SJCRH30 (cell line): ENCODE measurements around the gene TRMT6. TPM values are rescaled to one million over a fixed set of nuclear protein-coding genes. Genes with fewer than 3 reads are reported as not detected.

Experiments
- DNase-seq, 2 experiments: peaks; one replicate each; pipeline ENCODE4 v3.0.0-alpha.2; 2015 to 2020
- H3K27ac ChIP-seq: fragments of 250-450 bp; sonication (Bioruptor Pico); 2 replicates; pipeline ENCODE4 v1.5.1; 2020; ENCODE audit warnings: mild to moderate bottlenecking, moderate library complexity
- H3K27me3 ChIP-seq: fragments of 250-450 bp; sonication (Bioruptor Pico); 2 replicates; pipeline ENCODE4 v1.5.1; 2020; ENCODE audit warnings: mild to moderate bottlenecking, moderate library complexity
- H3K36me3 ChIP-seq: fragments of 250-450 bp; sonication (Bioruptor Pico); 2 replicates; pipeline ENCODE4 v1.5.1; 2020; ENCODE audit warnings: mild to moderate bottlenecking, moderate library complexity
- H3K4me1 ChIP-seq: fragments of 250-450 bp; sonication (Bioruptor Pico); 2 replicates; pipeline ENCODE4 v1.5.1; 2020; ENCODE audit warnings: mild to moderate bottlenecking, moderate library complexity
- H3K4me3 ChIP-seq: fragments of 250-450 bp; sonication (Bioruptor Pico); 2 replicates; pipeline ENCODE4 v1.5.1; 2020; ENCODE audit warnings: mild to moderate bottlenecking, moderate library complexity
- H3K9me3 ChIP-seq: fragments of 250-450 bp; sonication (Bioruptor Pico); replicated peaks from 2 replicates; pipeline ENCODE4 v1.5.1; 2020; ENCODE audit warnings: mild to moderate bottlenecking, moderate library complexity
- total RNA-seq: library from RNA; depleted of rRNA; stranded (reverse); fragments of >200 nt; shearing (Covaris generic); gene quantifications from 2 replicates; pipeline ENCODE4 v1.2.3, GENCODE V29; 2014

TRMT6 gene
- total RNA-seq, 1 experiment from 2014 or later, result 47.1 TPM

- H3K4me1 ChIP-seq, result no peaks in the 10 kb centered on the region
- no peak overlapping the region for H3K27ac ChIP-seq
- H3K9me3 ChIP-seq, result no peaks in the 10 kb centered on the region
- no peaks in the 10 kb centered on the region for H3K27me3 ChIP-seq
- DNase-seq, result no peak
- H3K36me3 ChIP-seq, result peaks cover 80% of the 10 kb centered on the region
- no peak overlapping the region for H3K4me3 ChIP-seq
These were observed 22.8 kb upstream of the TRMT6 start for GRCh38 chr20:5973172-5973571.

- Histone ChIP-seq H3K27ac (no peak overlapping the region), H3K9me3 (no peaks in the 10 kb centered on the region), H3K36me3 (peaks cover 82% of the 10 kb centered on the region), H3K27me3 (no peaks in the 10 kb centered on the region), H3K4me1 (no peaks in the 10 kb centered on the region), H3K4me3 (no peak overlapping the region)
- DNase-seq, result no peak
These were observed 20.9 kb upstream of the TRMT6 start for GRCh38 chr20:5971203-5971602.

GRCh38 chr20:5970381-5970780 lies 20.0 kb upstream of the TRMT6 start:
- Histone ChIP-seq H3K9me3 (no peaks in the 10 kb centered on the region), H3K36me3 (peaks cover 90% of the 10 kb centered on the region), H3K4me3 (no peak overlapping the region), H3K27ac (no peak overlapping the region), H3K4me1 (no peaks in the 10 kb centered on the region), H3K27me3 (no peaks in the 10 kb centered on the region)
- no peak for DNase-seq

GRCh38 chr20:5969940-5970339 lies 19.6 kb upstream of the TRMT6 start:
- Histone ChIP-seq H3K36me3 (peaks cover 94% of the 10 kb centered on the region), H3K4me1 (no peaks in the 10 kb centered on the region), H3K4me3 (no peak overlapping the region), H3K27ac (no peak overlapping the region), H3K27me3 (no peaks in the 10 kb centered on the region), H3K9me3 (no peaks in the 10 kb centered on the region)
- no peak for DNase-seq

- Histone ChIP-seq H3K4me1 (no peaks in the 10 kb centered on the region), H3K27ac (no peak overlapping the region), H3K4me3 (no peak overlapping the region), H3K9me3 (no peaks in the 10 kb centered on the region), H3K27me3 (no peaks in the 10 kb centered on the region), H3K36me3 (peaks cover 94% of the 10 kb centered on the region)
- DNase-seq, result no peak
These were observed 19.1 kb upstream of the TRMT6 start for GRCh38 chr20:5969348-5969935.

GRCh38 chr20:5968462-5968861 lies 18.1 kb upstream of the TRMT6 start:
- peaks cover 94% of the 10 kb centered on the region for H3K36me3 ChIP-seq
- H3K4me1 ChIP-seq, result no peaks in the 10 kb centered on the region
- no peak for DNase-seq
- no peak overlapping the region for H3K4me3 ChIP-seq
- H3K9me3 ChIP-seq, result no peaks in the 10 kb centered on the region
- no peaks in the 10 kb centered on the region for H3K27me3 ChIP-seq
- H3K27ac ChIP-seq, result no peak overlapping the region

- no peaks in the 10 kb centered on the region for H3K4me1 ChIP-seq
- no peak for DNase-seq
- H3K27me3 ChIP-seq, result no peaks in the 10 kb centered on the region
- H3K4me3 ChIP-seq, result no peak overlapping the region
- H3K27ac ChIP-seq, result no peak overlapping the region
- H3K36me3 ChIP-seq, result peaks cover 92% of the 10 kb centered on the region
- no peaks in the 10 kb centered on the region for H3K9me3 ChIP-seq
These were observed 17.1 kb upstream of the TRMT6 start for GRCh38 chr20:5967469-5967868.

- H3K4me1 ChIP-seq, result peaks cover 2% of the 10 kb centered on the region; the same call in 1 of the 2 replicates
- H3K36me3 ChIP-seq, result peaks cover 41% of the 10 kb centered on the region
- H3K27me3 ChIP-seq, result no peaks in the 10 kb centered on the region
- DNase-seq, result no peak
- H3K27ac ChIP-seq, result peak overlapping the region; percentile 74; the same call in 1 of the 2 replicates
- H3K9me3 ChIP-seq, result no peaks in the 10 kb centered on the region
- H3K4me3 ChIP-seq, result peak overlapping the region; percentile 80
These were observed 426 bp downstream of the TRMT6 start for GRCh38 chr20:5949943-5950270.

GRCh38 chr20:5947276-5947675 lies 3.1 kb downstream of the TRMT6 start:
- Histone ChIP-seq H3K27me3 (no peaks in the 10 kb centered on the region), H3K9me3 (no peaks in the 10 kb centered on the region), H3K4me3 (no peak overlapping the region), H3K4me1 (peaks cover 2% of the 10 kb centered on the region; the same call in 1 of the 2 replicates), H3K27ac (no peak overlapping the region), H3K36me3 (peaks cover 43% of the 10 kb centered on the region)
- DNase-seq, result no peak

- Histone ChIP-seq H3K4me3 (no peak overlapping the region), H3K9me3 (no peaks in the 10 kb centered on the region), H3K27me3 (no peaks in the 10 kb centered on the region), H3K27ac (no peak overlapping the region), H3K36me3 (peaks cover 53% of the 10 kb centered on the region), H3K4me1 (peaks cover 2% of the 10 kb centered on the region; the same call in 1 of the 2 replicates)
- DNase-seq, result peak; percentile 28 to 51
These were observed 4.4 kb downstream of the TRMT6 start for GRCh38 chr20:5945963-5946362.

- H3K4me3 ChIP-seq, result no peak overlapping the region
- no peak for DNase-seq
These were observed 11.8 kb downstream of the TRMT6 start for GRCh38 chr20:5938456-5939029.

GRCh38 chr20:5936238-5936637 lies 14.1 kb downstream of the TRMT6 start:
- Histone ChIP-seq H3K9me3 (no peaks in the 10 kb centered on the region), H3K27me3 (no peaks in the 10 kb centered on the region), H3K27ac (no peak overlapping the region), H3K36me3 (peaks cover 32% of the 10 kb centered on the region), H3K4me3 (no peak overlapping the region), H3K4me1 (no peaks in the 10 kb centered on the region)
- no peak for DNase-seq

More at GRCh38 chr20:5938456-5939029, 11.8 kb downstream of the TRMT6 start:
- H3K4me1 ChIP-seq, result no peaks in the 10 kb centered on the region
- H3K27ac ChIP-seq, result no peak overlapping the region
- no peaks in the 10 kb centered on the region for H3K9me3 ChIP-seq
- H3K36me3 ChIP-seq, result peaks cover 55% of the 10 kb centered on the region
- no peaks in the 10 kb centered on the region for H3K27me3 ChIP-seq

- Histone ChIP-seq H3K4me1 (no peaks in the 10 kb centered on the region), H3K27ac (no peak overlapping the region), H3K9me3 (no peaks in the 10 kb centered on the region), H3K4me3 (no peak overlapping the region), H3K27me3 (no peaks in the 10 kb centered on the region), H3K36me3 (peaks cover 25% of the 10 kb centered on the region)
- DNase-seq, result no peak
These were observed 14.9 kb downstream of the TRMT6 start for GRCh38 chr20:5935384-5935783.

- Histone ChIP-seq H3K27ac (no peak overlapping the region), H3K4me1 (no peaks in the 10 kb centered on the region)
- peak in 1 of 2 experiments; percentile 38 for DNase-seq
These were observed 16.4 kb downstream of the TRMT6 start for GRCh38 chr20:5933802-5934436.

GRCh38 chr20:5932796-5933195 lies 17.5 kb downstream of the TRMT6 start:
- H3K27me3 ChIP-seq, result no peaks in the 10 kb centered on the region
- no peak overlapping the region for H3K27ac ChIP-seq
- H3K36me3 ChIP-seq, result peaks cover 7% of the 10 kb centered on the region
- no peaks in the 10 kb centered on the region for H3K9me3 ChIP-seq
- no peaks in the 10 kb centered on the region for H3K4me1 ChIP-seq
- H3K4me3 ChIP-seq, result no peak overlapping the region
- DNase-seq, result no peak

More at GRCh38 chr20:5933802-5934436, 16.4 kb downstream of the TRMT6 start:
- Histone ChIP-seq H3K4me3 (no peak overlapping the region), H3K36me3 (peaks cover 16% of the 10 kb centered on the region), H3K27me3 (no peaks in the 10 kb centered on the region), H3K9me3 (no peaks in the 10 kb centered on the region)
